Stimulated activated CD8-positive, alpha-beta memory T cell treated with anti-CD3 and anti-CD28 coated beads, Interleukin-12 subunit alpha, Interleukin-12 subunit beta, amount 100 ng/mL, for 24 hours (primary cell): ENCODE measurements around the gene ITGB3BP.
"Not testable (repeated sequence)": the region's sequence is repeated elsewhere in the genome, so short reads cannot be mapped to it uniquely, and the experiment has no call there.

ENCODE experiments used
- DNase-seq: peaks from one replicate; pipeline ENCODE4 v3.0.0-alpha.2; 2020; ENCODE audit errors: extremely low read depth

The ITGB3BP gene

GRCh38 chr1:63506782-63507181 is 16.2 kb downstream of the ITGB3BP start:
- no peak for DNase-seq

- DNase-seq: no peak
Measured at GRCh38 chr1:63501256-63501655, 21.8 kb downstream of the ITGB3BP start.

GRCh38 chr1:63498106-63498505 is 24.9 kb downstream of the ITGB3BP start:
- no peak for DNase-seq

- DNase-seq: no peak
Measured at GRCh38 chr1:63497577-63497976, 25.4 kb downstream of the ITGB3BP start.

GRCh38 chr1:63487336-63488065 is 35.5 kb downstream of the ITGB3BP start:
- no peak for DNase-seq

- DNase-seq: no peak
Measured at GRCh38 chr1:63486629-63487028, 36.4 kb downstream of the ITGB3BP start.

- no peak for DNase-seq
Measured at GRCh38 chr1:63480057-63480456, 43.0 kb downstream of the ITGB3BP start.

GRCh38 chr1:63475761-63476160 is 47.3 kb downstream of the ITGB3BP start:
- DNase-seq: no peak

GRCh38 chr1:63468683-63469082 is 54.3 kb downstream of the ITGB3BP start:
- not testable (repeated sequence) for DNase-seq

- no peak for DNase-seq
Measured at GRCh38 chr1:63466759-63467158, 56.3 kb downstream of the ITGB3BP start.

GRCh38 chr1:63466181-63466580 is 56.8 kb downstream of the ITGB3BP start:
- no peak for DNase-seq

- no peak for DNase-seq
Measured at GRCh38 chr1:63463248-63463647, 59.8 kb downstream of the ITGB3BP start.

GRCh38 chr1:63461661-63462230 is 61.3 kb downstream of the ITGB3BP start:
- no peak for DNase-seq

- no peak for DNase-seq
Measured at GRCh38 chr1:63458750-63459149, 64.3 kb downstream of the ITGB3BP start.

- no peak for DNase-seq
Measured at GRCh38 chr1:63454269-63454668, 68.8 kb downstream of the ITGB3BP start.

GRCh38 chr1:63453232-63453631 is 69.8 kb downstream of the ITGB3BP start:
- no peak for DNase-seq

GRCh38 chr1:63450416-63450815 is 72.6 kb downstream of the ITGB3BP start:
- DNase-seq: no peak

- DNase-seq: no peak
Measured at GRCh38 chr1:63448731-63449246, 74.2 kb downstream of the ITGB3BP start.

- no peak for DNase-seq
Measured at GRCh38 chr1:63442141-63442475, 80.9 kb downstream of the ITGB3BP start.

- DNase-seq: no peak
Measured at GRCh38 chr1:63435161-63435560, 87.9 kb downstream of the ITGB3BP start.

- DNase-seq: no peak
Measured at GRCh38 chr1:63429281-63429680, 93.7 kb downstream of the ITGB3BP start.

GRCh38 chr1:63428815-63429214 is 94.2 kb downstream of the ITGB3BP start:
- no peak for DNase-seq

- no peak for DNase-seq
Measured at GRCh38 chr1:63423649-63424048, 99.4 kb downstream of the ITGB3BP start.

GRCh38 chr1:63420746-63421145 is 102.3 kb downstream of the ITGB3BP start:
- not testable (repeated sequence) for DNase-seq
